BJ (cell line): Measurements from ENCODE around the gene EDA. TPM values are rescaled to one million over a fixed set of nuclear protein-coding genes. Genes with fewer than 3 reads are reported as not detected.

Experiments
- CTCF ChIA-PET: fragments of 350-600 bp; formaldehyde crosslinking; extraction: SDS; loops from one replicate; lab custom pipeline; 2021; ENCODE audit warnings: antibody characterized with exemption, inconsistent platforms; lab: Yijun Ruan, JAX
- POLR2A ChIA-PET: fragments of 300-600 bp; sonication (Branson Sonifier 250); formaldehyde crosslinking; extraction: SDS; loops from one replicate; lab custom pipeline; 2021; ENCODE audit warnings: antibody characterized with exemption; lab: Charles Lee
- DNase-seq: peaks from one replicate; pipeline ENCODE4 v3.0.0-alpha.2; 2011; ENCODE audit warnings: low read depth
- H3K27me3 ChIP-seq: 2 replicates; pipeline ENCODE4 v1.6.0; 2011; ENCODE audit warnings: low read length; ENCODE audit not compliant: control insufficient read depth, insufficient read depth
- H3K36me3 ChIP-seq: 2 replicates; pipeline ENCODE4 v1.5.1; 2011; ENCODE audit warnings: low read length; ENCODE audit not compliant: control insufficient read depth, insufficient read depth
- H3K4me3 ChIP-seq: 2 replicates; pipeline ENCODE4 v1.5.1; 2011; ENCODE audit warnings: low read depth, mild to moderate bottlenecking, control low read depth, low read length
- polyA plus RNA-seq: library from polyadenylated mRNA; depleted of rRNA; stranded (reverse); fragments of >200 nt; gene quantifications from 2 replicates; pipeline ENCODE4 v1.2.3, GENCODE V29; 2011
- TF ChIP-seq, protein P1 (sequence below): IDR thresholded peaks from 2 replicates; pipeline ENCODE4 v1.5.1; 2011; ENCODE audit warnings: low read depth, mild to moderate bottlenecking, control low read depth, inconsistent platforms, low read length, moderate library complexity; ENCODE audit not compliant: insufficient read depth

EDA gene
- polyA plus RNA-seq, 1 experiment = 0.06 TPM

DNA sequence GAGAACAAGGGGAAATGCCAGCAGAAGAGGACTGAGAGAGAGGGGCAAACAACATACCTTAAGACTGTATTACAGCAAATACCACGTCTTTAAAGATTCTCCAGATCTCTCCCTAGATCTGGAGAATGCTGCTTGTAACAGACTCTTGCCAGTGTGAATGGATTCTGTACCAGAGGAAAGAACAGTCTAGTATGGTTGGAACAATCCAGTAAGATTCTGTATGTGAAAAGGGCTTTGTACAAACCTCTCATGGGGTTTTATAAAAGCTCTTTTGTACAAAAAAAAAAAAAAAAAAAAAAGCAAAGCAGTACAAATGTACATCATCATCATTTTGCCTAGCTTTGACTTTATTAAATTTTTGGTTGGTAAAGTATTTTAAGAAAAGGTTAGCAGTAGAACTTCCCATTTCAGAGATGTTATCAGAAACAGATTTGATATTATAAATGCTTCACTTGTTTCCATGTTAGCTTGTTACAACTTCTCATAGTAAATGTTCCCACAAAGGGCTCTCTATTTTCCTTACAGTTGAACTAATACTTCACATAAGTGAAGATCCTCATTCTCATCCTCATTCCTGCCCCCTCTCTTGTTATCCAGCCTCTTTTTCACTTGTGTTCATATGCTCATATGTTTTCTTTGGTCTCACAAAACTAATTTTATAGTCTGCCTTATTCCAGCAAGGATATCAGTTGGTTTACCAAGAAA is 144.2 kb downstream of the EDA start:
- TF ChIP-seq, protein P1, sequence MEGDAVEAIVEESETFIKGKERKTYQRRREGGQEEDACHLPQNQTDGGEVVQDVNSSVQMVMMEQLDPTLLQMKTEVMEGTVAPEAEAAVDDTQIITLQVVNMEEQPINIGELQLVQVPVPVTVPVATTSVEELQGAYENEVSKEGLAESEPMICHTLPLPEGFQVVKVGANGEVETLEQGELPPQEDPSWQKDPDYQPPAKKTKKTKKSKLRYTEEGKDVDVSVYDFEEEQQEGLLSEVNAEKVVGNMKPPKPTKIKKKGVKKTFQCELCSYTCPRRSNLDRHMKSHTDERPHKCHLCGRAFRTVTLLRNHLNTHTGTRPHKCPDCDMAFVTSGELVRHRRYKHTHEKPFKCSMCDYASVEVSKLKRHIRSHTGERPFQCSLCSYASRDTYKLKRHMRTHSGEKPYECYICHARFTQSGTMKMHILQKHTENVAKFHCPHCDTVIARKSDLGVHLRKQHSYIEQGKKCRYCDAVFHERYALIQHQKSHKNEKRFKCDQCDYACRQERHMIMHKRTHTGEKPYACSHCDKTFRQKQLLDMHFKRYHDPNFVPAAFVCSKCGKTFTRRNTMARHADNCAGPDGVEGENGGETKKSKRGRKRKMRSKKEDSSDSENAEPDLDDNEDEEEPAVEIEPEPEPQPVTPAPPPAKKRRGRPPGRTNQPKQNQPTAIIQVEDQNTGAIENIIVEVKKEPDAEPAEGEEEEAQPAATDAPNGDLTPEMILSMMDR = no peak
- no peak for DNase-seq
- H3K27me3 ChIP-seq = no peaks in the 10 kb centered on the region
- no peaks in the 10 kb centered on the region for H3K36me3 ChIP-seq
- H3K4me3 ChIP-seq = no peak overlapping the region
- CTCF ChIA-PET = no interaction called here
- POLR2A ChIA-PET = no interaction called here

DNA sequence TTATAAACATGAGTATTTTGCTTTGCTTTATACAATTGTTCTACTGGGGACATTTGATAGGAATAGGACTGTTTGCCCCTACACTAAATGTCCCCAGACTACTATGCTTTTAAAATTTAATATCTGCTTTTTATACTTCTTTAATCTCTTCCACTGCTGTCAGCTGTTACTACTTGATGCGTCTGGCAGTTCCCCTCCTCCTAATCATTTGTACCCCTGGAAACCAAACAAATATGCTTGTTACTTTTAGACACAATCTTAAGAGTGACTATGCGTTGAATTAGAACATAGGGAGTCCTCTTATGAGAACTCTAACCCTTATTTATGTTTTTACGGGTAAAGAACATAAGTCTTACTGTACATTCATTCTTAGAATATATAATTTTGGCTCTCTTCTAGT is 145.7 kb downstream of the EDA start:
- Histone ChIP-seq H3K4me3 (no peak overlapping the region), H3K27me3 (no peaks in the 10 kb centered on the region), H3K36me3 (no peaks in the 10 kb centered on the region)
- DNase-seq = no peak
- TF ChIP-seq, protein P1 = no peak
- CTCF ChIA-PET = no interaction called here
- POLR2A ChIA-PET = no interaction called here

DNA sequence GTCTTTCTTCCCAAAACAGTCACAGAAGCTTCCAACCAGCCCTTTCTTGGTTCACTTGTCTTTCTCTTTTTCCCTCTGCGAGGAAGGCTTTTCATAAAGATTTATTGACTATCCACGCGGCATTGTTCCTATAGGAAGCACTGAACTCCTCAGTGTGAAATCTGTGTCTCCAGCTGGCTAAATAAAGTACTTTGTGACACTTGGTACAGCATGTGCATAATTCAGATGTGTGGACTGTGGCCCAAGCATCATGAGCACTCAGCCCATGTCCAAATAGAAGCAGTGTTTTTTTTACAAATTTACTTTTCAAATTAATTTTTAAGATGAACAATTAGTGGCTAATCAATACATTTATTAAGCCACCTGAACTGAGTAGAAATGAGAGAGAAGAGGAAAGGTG is 146.4 kb downstream of the EDA start:
- H3K36me3 ChIP-seq = no peaks in the 10 kb centered on the region
- ChIA-PET CTCF (no interaction called here), POLR2A (no interaction called here)
- TF ChIP-seq, protein P1 = no peak
- H3K4me3 ChIP-seq = no peak overlapping the region
- DNase-seq = no peak
- H3K27me3 ChIP-seq = no peaks in the 10 kb centered on the region

DNA sequence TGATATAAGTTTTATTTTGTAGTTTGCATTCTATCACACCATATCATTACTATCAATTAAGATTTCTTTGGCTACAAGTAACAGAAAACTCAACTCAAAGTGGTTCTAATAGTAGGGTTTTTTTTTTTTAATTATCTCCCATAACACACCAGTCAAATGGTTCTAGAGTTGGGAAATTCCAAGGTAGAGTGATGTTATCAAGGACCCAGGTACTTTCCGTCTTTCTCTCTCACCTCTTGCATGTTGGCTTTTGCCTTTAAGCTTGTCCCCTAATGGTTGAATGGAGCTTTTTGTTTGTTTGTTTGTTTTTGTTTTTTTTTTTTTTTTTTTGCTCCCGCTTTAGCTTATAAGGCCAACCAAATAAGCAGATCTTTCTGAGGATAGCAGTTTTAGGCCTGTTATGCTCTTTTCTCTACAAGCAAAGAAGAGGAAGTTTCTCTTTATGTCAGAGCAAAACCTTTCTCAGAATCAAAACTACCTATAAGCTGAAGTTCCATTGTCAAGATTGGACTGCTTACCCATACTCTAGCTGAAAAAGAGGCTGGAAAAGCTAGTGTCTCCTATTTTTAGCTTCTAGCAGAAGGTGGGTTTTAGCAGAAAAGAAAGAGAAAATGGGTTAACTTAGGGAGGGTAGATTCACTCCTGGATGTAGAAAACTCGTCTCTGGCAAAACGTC is 177.5 kb downstream of the EDA start:
- TF ChIP-seq, protein P1 = no peak
- CTCF ChIA-PET = no interaction called here
- no peak overlapping the region for H3K4me3 ChIP-seq
- POLR2A ChIA-PET = no interaction called here
- no peak for DNase-seq
- no peaks in the 10 kb centered on the region for H3K27me3 ChIP-seq
- no peaks in the 10 kb centered on the region for H3K36me3 ChIP-seq

DNA sequence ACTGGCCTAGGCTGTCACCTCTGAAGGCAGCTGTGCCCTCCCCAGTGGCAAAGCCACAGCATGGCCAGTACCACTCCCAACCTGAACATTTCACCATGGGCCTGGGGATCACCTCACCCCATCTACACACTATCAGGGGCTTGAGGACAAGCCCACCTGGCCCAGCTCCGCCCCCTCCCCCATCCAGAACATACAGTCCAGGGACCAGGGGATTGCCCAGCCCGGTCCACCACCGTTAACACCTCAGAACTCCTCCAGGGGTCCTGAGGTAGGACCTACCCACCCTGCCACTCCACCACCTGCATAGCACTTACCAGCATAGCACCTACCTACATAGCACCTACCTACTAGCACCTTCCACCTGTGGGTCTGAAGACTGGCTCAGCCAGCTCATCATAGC is 179.8 kb downstream of the EDA start:
- DNase-seq = no peak
- ChIA-PET CTCF (no interaction called here), POLR2A (no interaction called here)
- no peaks in the 10 kb centered on the region for H3K27me3 ChIP-seq
- H3K36me3 ChIP-seq = no peaks in the 10 kb centered on the region
- TF ChIP-seq, protein P1 = no peak
- no peak overlapping the region for H3K4me3 ChIP-seq
